Activated gamma-delta T cell treated with anti-CD3 and anti-CD28 coated beads, Interleukin-2, amount 50 U/mL, for 16 hours (primary cell): ENCODE results near the gene GABBR2.

Source experiments
- DNase-seq: peaks from one replicate; pipeline ENCODE4 v3.0.0-alpha.2; 2020; ENCODE audit warnings: low read depth

The GABBR2 gene

GRCh38 chr9:98541684-98542230 lies 167.0 kb downstream of the GABBR2 start:
- DNase-seq = no peak

- no peak for DNase-seq
These were observed 168.3 kb downstream of the GABBR2 start for GRCh38 chr9:98540476-98540875.

- no peak for DNase-seq
These were observed 168.8 kb downstream of the GABBR2 start for GRCh38 chr9:98539954-98540353.

- no peak for DNase-seq
These were observed 170.1 kb downstream of the GABBR2 start for GRCh38 chr9:98538626-98539031.

- no peak for DNase-seq
These were observed 170.5 kb downstream of the GABBR2 start for GRCh38 chr9:98538203-98538602.

- no peak for DNase-seq
These were observed 172.1 kb downstream of the GABBR2 start for GRCh38 chr9:98536542-98537173.

- no peak for DNase-seq
These were observed 174.9 kb downstream of the GABBR2 start for GRCh38 chr9:98533866-98534265.

- DNase-seq = no peak
These were observed 175.6 kb downstream of the GABBR2 start for GRCh38 chr9:98533132-98533531.

GRCh38 chr9:98532574-98532973 lies 176.2 kb downstream of the GABBR2 start:
- no peak for DNase-seq

- no peak for DNase-seq
These were observed 176.6 kb downstream of the GABBR2 start for GRCh38 chr9:98532147-98532546.

- DNase-seq = no peak
These were observed 177.8 kb downstream of the GABBR2 start for GRCh38 chr9:98530806-98531386.

- no peak for DNase-seq
These were observed 178.5 kb downstream of the GABBR2 start for GRCh38 chr9:98530275-98530674.

GRCh38 chr9:98529841-98530240 lies 178.9 kb downstream of the GABBR2 start:
- DNase-seq = no peak

GRCh38 chr9:98523231-98523901 lies 185.4 kb downstream of the GABBR2 start:
- no peak for DNase-seq

- DNase-seq = no peak
These were observed 186.2 kb downstream of the GABBR2 start for GRCh38 chr9:98522487-98522886.

- DNase-seq = no peak
These were observed 187.6 kb downstream of the GABBR2 start for GRCh38 chr9:98521141-98521540.

- no peak for DNase-seq
These were observed 188.3 kb downstream of the GABBR2 start for GRCh38 chr9:98520221-98520960.

- DNase-seq = no peak
These were observed 189.1 kb downstream of the GABBR2 start for GRCh38 chr9:98519641-98520040.

- no peak for DNase-seq
These were observed 190.2 kb downstream of the GABBR2 start for GRCh38 chr9:98518556-98518955.

GRCh38 chr9:98517761-98518160 lies 191.0 kb downstream of the GABBR2 start:
- DNase-seq = no peak

- DNase-seq = no peak
These were observed 191.7 kb downstream of the GABBR2 start for GRCh38 chr9:98516897-98517503.
